MCF 10A (cell line): ENCODE data around the gene VASP. TPM values are rescaled to one million over a fixed set of nuclear protein-coding genes. Genes with fewer than 3 reads are reported as not detected.

Experiments used
- BruUV-seq: library from RNA; stranded (reverse); fragments of 400-500 nt; replicated peaks from 2 replicates; lab custom pipeline; 2021; lab: Mats Ljungman, UMichigan
- CTCF ChIA-PET: fragments of 300-600 bp; sonication (Branson Sonifier 250); formaldehyde crosslinking; extraction: SDS; loops from one replicate; lab custom pipeline; 2021; ENCODE audit warnings: antibody characterized with exemption, inconsistent platforms; lab: Yijun Ruan, JAX
- POLR2A ChIA-PET: fragments of 300-600, 350-650 bp; sonication (Branson Sonifier 250); formaldehyde crosslinking; extraction: SDS; loops from one replicate; lab custom pipeline; 2020; ENCODE audit warnings: antibody characterized with exemption, inconsistent platforms; lab: Yijun Ruan, JAX
- DNase-seq: peaks from one replicate; pipeline ENCODE4 v3.0.0-alpha.2; 2018; ENCODE audit not compliant: unreplicated experiment
- H3K27ac Mint-ChIP-seq: one replicate; pipeline ENCODE4 v1.8.0; 2022; ENCODE audit warnings: mild to moderate bottlenecking, low read depth, mixed read lengths; ENCODE audit not compliant: unreplicated experiment
- H3K27me3 Mint-ChIP-seq: one replicate; pipeline ENCODE4 v1.8.0; 2022; ENCODE audit warnings: mixed read lengths; ENCODE audit not compliant: insufficient read depth, unreplicated experiment
- H3K36me3 Mint-ChIP-seq: one replicate; pipeline ENCODE4 v1.8.0; 2022; ENCODE audit warnings: mild to moderate bottlenecking, moderate library complexity, mixed read lengths; ENCODE audit not compliant: insufficient read depth, unreplicated experiment
- H3K4me1 Mint-ChIP-seq: one replicate; pipeline ENCODE4 v1.8.0; 2022; ENCODE audit warnings: mixed read lengths; ENCODE audit not compliant: insufficient read depth, unreplicated experiment
- H3K4me3 Mint-ChIP-seq: one replicate; pipeline ENCODE4 v1.8.0; 2022; ENCODE audit warnings: mild to moderate bottlenecking, moderate library complexity, mixed read lengths; ENCODE audit not compliant: unreplicated experiment
- H3K9me3 Mint-ChIP-seq: one replicate; pipeline ENCODE4 v1.8.0; 2022; ENCODE audit warnings: mixed read lengths; ENCODE audit not compliant: unreplicated experiment
- intact Hi-C: fragments of 100-400 bp; cut with micrococcal nuclease; formaldehyde crosslinking; loops from 2 replicates; pipeline ENCODE4 v1.14.1; 2022
- total RNA-seq: library from RNA; stranded (reverse); gene quantifications from 2 replicates; pipeline ENCODE4 v1.2.3, GENCODE V29; 2022
- TF ChIP-seq, protein P1 (sequence below): fragments of 200-600 bp; IDR thresholded peaks from one replicate; pipeline ENCODE4 v1.8.0; 2022; ENCODE audit warnings: antibody characterized with exemption, mild to moderate bottlenecking; ENCODE audit not compliant: unreplicated experiment

The VASP gene
- total RNA-seq, 1 experiment from 2014 or later: 178 TPM

DNA sequence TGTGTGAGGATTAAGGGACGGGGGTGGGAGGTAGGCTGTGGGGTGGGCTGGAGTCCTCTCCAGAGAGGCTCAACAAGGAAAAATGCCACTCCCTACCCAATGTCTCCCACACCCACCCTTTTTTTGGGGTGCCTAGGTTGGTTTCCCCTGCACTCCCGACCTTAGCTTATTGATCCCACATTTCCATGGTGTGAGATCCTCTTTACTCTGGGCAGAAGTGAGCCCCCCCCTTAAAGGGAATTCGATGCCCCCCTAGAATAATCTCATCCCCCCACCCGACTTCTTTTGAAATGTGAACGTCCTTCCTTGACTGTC lies 34.0 kb upstream of the VASP start:
- no TSS peak for BruUV-seq
- H3K4me1 Mint-ChIP-seq: peaks cover 13% of the 10 kb centered on the region
- CTCF ChIA-PET: interaction anchor here (1.9 kb wide), 1 partner anchor 12 kb away, joined by 10 read pairs; no protein-coding TSS in a partner anchor
- peak overlapping the region; percentile 29 for H3K27ac Mint-ChIP-seq
- no peaks in the 10 kb centered on the region for H3K27me3 Mint-ChIP-seq
- no peak overlapping the region for H3K4me3 Mint-ChIP-seq
- TF ChIP-seq, protein P1, sequence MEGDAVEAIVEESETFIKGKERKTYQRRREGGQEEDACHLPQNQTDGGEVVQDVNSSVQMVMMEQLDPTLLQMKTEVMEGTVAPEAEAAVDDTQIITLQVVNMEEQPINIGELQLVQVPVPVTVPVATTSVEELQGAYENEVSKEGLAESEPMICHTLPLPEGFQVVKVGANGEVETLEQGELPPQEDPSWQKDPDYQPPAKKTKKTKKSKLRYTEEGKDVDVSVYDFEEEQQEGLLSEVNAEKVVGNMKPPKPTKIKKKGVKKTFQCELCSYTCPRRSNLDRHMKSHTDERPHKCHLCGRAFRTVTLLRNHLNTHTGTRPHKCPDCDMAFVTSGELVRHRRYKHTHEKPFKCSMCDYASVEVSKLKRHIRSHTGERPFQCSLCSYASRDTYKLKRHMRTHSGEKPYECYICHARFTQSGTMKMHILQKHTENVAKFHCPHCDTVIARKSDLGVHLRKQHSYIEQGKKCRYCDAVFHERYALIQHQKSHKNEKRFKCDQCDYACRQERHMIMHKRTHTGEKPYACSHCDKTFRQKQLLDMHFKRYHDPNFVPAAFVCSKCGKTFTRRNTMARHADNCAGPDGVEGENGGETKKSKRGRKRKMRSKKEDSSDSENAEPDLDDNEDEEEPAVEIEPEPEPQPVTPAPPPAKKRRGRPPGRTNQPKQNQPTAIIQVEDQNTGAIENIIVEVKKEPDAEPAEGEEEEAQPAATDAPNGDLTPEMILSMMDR: no peak
- POLR2A ChIA-PET: no interaction called here
- H3K36me3 Mint-ChIP-seq: peaks cover 85% of the 10 kb centered on the region
- intact Hi-C loops: no loop called here
- DNase-seq: no peak
- H3K9me3 Mint-ChIP-seq: no peaks in the 10 kb centered on the region

DNA sequence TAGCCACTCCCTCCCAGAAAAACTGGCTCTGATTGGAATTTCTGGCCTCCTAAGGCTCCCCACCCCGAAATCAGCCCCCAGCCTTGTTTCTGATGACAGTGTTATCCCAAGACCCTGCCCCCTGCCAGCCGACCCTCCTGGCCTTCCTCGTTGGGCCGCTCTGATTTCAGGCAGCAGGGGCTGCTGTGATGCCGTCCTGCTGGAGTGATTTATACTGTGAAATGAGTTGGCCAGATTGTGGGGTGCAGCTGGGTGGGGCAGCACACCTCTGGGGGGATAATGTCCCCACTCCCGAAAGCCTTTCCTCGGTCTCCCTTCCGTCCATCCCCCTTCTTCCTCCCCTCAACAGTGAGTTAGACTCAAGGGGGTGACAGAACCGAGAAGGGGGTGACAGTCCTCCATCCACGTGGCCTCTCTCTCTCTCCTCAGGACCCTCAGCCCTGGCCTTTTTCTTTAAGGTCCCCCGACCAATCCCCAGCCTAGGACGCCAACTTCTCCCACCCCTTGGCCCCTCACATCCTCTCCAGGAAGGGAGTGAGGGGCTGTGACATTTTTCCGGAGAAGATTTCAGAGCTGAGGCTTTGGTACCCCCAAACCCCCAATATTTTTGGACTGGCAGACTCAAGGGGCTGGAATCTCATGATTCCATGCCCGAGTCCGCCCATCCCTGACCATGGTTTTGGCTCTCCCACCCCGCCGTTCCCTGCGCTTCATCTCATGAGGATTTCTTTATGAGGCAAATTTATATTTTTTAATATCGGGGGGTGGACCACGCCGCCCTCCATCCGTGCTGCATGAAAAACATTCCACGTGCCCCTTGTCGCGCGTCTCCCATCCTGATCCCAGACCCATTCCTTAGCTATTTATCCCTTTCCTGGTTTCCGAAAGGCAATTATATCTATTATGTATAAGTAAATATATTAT lies 33.3 kb upstream of the VASP start:
- peaks cover 85% of the 10 kb centered on the region for H3K36me3 Mint-ChIP-seq
- no peak for DNase-seq
- ChIA-PET POLR2A (no interaction called here), CTCF (interaction anchor here (0.6 to 13.4 kb wide), 4 partner anchors 11 to 177 kb away, joined by 3 to 386 read pairs (median 7); partner anchors contain the start of gene ERCC1)
- TF ChIP-seq, protein P1: no peak
- intact Hi-C loops: no loop called here
- peak overlapping the region; percentile 29 for H3K27ac Mint-ChIP-seq
- H3K27me3 Mint-ChIP-seq: no peaks in the 10 kb centered on the region
- no peak overlapping the region for H3K4me3 Mint-ChIP-seq
- H3K4me1 Mint-ChIP-seq: peaks cover 14% of the 10 kb centered on the region
- H3K9me3 Mint-ChIP-seq: no peaks in the 10 kb centered on the region
- no TSS peak for BruUV-seq

DNA sequence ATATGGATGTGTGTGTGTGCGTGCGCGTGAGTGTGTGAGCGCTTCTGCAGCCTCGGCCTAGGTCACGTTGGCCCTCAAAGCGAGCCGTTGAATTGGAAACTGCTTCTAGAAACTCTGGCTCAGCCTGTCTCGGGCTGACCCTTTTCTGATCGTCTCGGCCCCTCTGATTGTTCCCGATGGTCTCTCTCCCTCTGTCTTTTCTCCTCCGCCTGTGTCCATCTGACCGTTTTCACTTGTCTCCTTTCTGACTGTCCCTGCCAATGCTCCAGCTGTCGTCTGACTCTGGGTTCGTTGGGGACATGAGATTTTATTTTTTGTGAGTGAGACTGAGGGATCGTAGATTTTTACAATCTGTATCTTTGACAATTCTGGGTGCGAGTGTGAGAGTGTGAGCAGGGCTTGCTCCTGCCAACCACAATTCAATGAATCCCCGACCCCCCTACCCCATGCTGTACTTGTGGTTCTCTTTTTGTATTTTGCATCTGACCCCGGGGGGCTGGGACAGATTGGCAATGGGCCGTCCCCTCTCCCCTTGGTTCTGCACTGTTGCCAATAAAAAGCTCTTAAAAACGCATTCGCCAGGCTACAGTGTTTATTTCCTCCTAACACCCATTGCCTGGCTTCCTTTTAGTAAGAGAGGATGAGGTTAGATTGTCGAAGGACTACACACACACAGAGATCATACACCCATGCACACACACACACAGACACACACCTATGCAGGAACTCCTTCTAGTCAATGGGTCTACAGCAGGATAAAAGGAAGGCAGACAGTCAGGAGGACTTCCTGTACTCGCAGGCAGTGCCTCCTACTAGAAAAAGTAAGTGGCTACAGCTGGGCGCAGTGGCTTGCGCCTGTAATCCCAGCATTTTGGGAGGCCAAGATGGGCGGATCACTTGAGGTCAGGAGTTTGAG lies 32.4 kb upstream of the VASP start:
- TF ChIP-seq, protein P1: no peak
- Mint-ChIP-seq H3K9me3 (no peaks in the 10 kb centered on the region), H3K27ac (peak overlapping the region; percentile 47), H3K4me3 (no peak overlapping the region), H3K27me3 (no peaks in the 10 kb centered on the region), H3K36me3 (peaks cover 76% of the 10 kb centered on the region), H3K4me1 (peaks cover 14% of the 10 kb centered on the region)
- intact Hi-C loops: loop anchor here (5.0 kb wide), 1 partner anchor 223 kb away; the partner anchor contains the start of gene MARK4
- BruUV-seq: no TSS peak
- DNase-seq: no peak
- POLR2A ChIA-PET: interaction anchor here (1.1 kb wide), 1 partner anchor 35 kb away, joined by 4 read pairs; no protein-coding TSS in a partner anchor
- CTCF ChIA-PET: interaction anchor here (0.6 to 13.4 kb wide), 4 partner anchors 10 to 170 kb away, joined by 4 to 386 read pairs (median 8); partner anchors contain the start of gene ERCC1
